Activated effector memory CD4-positive, alpha-beta T cell treated with Interleukin-2 at 50 U/mL for 16 hours (primary cell): ENCODE data around the gene ASH1L.

Source experiments
- DNase-seq: peaks from one replicate; pipeline ENCODE4 v3.0.0-alpha.2; 2020

ASH1L gene

GRCh38 chr1:155326020-155326526 lies 236.5 kb downstream of the ASH1L start:
- DNase-seq = no peak

- no peak for DNase-seq
Measured at GRCh38 chr1:155325603-155325893, 237.1 kb downstream of the ASH1L start.

- DNase-seq = no peak
Measured at GRCh38 chr1:155324717-155325602, 237.6 kb downstream of the ASH1L start.

- DNase-seq = peak; percentile 79
Measured at GRCh38 chr1:155324037-155324716, 238.4 kb downstream of the ASH1L start.

GRCh38 chr1:155323729-155324036 lies 238.9 kb downstream of the ASH1L start:
- peak; percentile 79 for DNase-seq

- DNase-seq = peak; percentile 79
Measured at GRCh38 chr1:155322953-155323728, 239.5 kb downstream of the ASH1L start.

GRCh38 chr1:155322571-155322952 lies 240.0 kb downstream of the ASH1L start:
- DNase-seq = no peak

- no peak for DNase-seq
Measured at GRCh38 chr1:155321639-155322503, 240.7 kb downstream of the ASH1L start.

GRCh38 chr1:155320661-155321617 lies 241.7 kb downstream of the ASH1L start, which contains the start of gene RUSC1:
RUSC1 (plus strand) TSS chr1:155320894; CDS start chr1:155321774, 880 bp downstream.
- DNase-seq = peak; percentile 56

GRCh38 chr1:155320252-155320651 lies 242.4 kb downstream of the ASH1L start:
- no peak for DNase-seq

- no peak for DNase-seq
Measured at GRCh38 chr1:155319536-155319935, 243.1 kb downstream of the ASH1L start.

- no peak for DNase-seq
Measured at GRCh38 chr1:155318082-155318481, 244.5 kb downstream of the ASH1L start.

- DNase-seq = no peak
Measured at GRCh38 chr1:155316922-155317321, 245.7 kb downstream of the ASH1L start.

- no peak for DNase-seq
Measured at GRCh38 chr1:155313261-155313660, 249.3 kb downstream of the ASH1L start.

- DNase-seq = no peak
Measured at GRCh38 chr1:155309423-155310021, 253.1 kb downstream of the ASH1L start.

- DNase-seq = peak; percentile 95
Measured at GRCh38 chr1:155308493-155309422, 253.8 kb downstream of the ASH1L start, which contains the start of gene FDPS. FDPS (plus strand) TSS chr1:155308866; CDS start chr1:155309790, 924 bp downstream.

- no peak for DNase-seq
Measured at GRCh38 chr1:155307247-155307740, 255.3 kb downstream of the ASH1L start.

GRCh38 chr1:155305881-155306391 lies 256.7 kb downstream of the ASH1L start:
- DNase-seq = no peak

GRCh38 chr1:155304558-155305063 lies 258.0 kb downstream of the ASH1L start:
- no peak for DNase-seq
